DMS53 (cell line): Measurements from ENCODE around the gene UGDH.
"Not testable (repeated sequence)": the region's sequence is repeated elsewhere in the genome, so short reads cannot be mapped to it uniquely, and the experiment has no call there.

Experiments
- DNase-seq: peaks from one replicate; lab custom pipeline; 2025; lab: John Stamatoyannopoulos, UW

UGDH gene

DNA sequence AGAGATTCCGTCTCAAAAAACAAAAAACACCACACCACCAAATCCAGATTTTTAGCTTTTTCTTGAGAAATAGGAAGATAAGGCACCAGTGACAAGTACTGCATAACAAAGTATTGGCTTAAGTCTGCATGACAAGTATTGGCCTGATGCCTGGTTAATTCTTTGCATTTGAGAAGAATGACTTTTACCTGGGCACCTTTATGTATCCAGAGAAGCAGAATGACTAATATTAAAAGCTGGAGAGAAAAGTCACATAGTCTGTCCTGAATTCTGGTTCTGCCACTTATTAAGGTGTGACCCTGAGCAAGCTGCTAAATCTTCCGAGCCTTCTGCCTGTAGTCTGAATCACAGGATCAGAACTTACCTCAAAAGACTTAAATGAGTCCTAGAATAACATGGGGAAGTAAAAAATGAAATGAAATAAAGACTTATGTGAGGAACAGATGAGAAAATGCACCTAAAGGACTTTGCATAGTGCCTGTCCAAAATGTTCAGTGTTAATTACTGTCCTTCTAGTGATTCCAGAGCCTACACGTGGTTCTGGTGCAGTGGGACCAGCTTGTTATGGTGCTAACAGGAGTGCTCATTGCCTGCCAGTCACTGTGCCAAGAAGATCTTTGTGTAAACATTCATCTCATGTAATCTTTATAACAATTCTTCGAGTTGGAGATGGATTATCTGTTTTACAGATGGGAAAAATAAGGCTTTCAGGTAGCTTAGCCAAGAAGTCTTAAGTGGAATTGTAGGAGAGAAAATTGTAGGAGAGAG lies 31.6 kb downstream of the UGDH start:
- peak; percentile 41 for DNase-seq

- DNase-seq: no peak
Measured at GRCh38 chr4:39494354-39494753, 32.9 kb downstream of the UGDH start.

DNA sequence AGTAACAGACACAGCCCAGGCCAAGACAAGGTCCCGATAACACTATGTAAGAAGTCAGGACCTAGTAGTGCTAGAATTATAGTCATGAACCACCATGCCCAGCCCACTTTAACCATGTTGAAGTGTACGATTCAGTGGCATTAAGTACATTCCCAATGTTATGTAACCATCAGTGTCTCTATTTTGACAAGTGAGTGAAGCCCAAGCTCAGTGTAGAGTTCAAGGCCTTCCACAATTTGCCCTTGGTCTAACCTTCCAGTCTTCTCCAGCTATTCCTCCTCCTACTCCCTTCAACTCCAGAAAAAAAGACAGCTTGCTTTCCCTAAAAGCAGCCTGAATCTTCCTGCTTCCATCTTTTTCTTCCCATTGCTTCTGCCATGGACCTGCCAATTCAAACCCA lies 36.9 kb downstream of the UGDH start:
- no peak for DNase-seq

- DNase-seq: no peak
Measured at GRCh38 chr4:39486221-39486804, 40.9 kb downstream of the UGDH start.

- DNase-seq: no peak
Measured at GRCh38 chr4:39484582-39485272, 42.5 kb downstream of the UGDH start.

DNA sequence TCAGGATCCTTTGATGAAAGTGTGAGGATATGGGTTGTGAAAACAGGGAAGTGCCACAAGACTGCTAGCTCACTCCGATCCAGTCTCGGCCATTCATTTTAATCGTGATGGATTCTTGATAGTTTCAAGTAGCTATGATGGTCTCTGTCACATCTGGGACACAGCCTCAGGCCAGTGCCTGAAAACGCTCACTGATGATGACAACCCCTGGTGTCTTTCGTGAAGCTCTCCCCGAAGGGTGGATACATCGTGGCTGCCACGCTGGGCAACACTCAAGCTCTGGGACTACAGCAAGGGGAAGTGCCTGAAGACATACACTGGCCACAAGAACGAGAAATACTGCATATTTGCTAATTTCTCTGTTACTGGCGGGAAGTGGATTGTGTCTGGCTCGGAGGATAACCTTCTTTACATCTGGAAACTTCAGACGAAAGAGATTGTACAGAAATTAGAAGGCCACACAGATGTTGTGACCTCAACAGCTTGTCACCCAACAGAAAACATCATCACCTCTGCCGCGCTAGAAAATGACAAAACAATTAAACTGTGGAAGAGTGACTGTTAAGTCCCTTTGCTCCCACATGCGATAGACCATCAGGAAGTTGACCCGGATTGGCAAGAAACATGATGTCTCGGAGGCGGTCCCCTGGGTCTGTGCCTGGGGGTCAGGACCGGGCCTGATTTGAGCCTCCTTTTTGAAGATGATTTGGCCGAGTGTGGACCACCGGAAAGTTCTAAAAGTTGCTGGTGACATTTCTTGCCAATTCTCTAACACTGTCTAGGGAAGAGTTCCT lies 46.1 kb downstream of the UGDH start:
- DNase-seq: no peak

GRCh38 chr4:39480251-39480650 lies 47.0 kb downstream of the UGDH start:
- no peak for DNase-seq

- no peak for DNase-seq
Measured at GRCh38 chr4:39476187-39476895, 50.9 kb downstream of the UGDH start.

- DNase-seq: no peak
Measured at GRCh38 chr4:39472396-39472795, 54.8 kb downstream of the UGDH start.

DNA sequence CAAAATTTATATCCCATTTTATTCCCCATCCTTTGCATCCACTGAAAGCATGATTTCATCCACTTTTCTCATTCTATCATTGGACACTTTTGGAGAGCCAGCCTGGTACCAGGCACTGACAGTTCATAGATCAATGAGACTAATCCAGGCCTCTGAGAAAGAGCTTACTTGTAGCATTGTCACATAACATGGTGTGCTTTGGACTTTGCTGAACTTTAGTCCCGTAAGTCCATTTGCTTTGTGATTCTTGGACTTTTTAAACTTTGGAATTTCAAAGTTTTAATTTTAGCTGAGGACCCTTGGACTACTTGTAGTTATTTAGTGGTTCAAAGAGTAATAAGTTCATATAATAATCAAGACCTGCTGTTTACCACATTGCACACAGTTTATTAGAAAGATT lies 56.8 kb downstream of the UGDH start:
- DNase-seq: no peak

- peak; percentile 96 for DNase-seq
Measured at GRCh38 chr4:39469429-39470077, 57.7 kb downstream of the UGDH start.

DNA sequence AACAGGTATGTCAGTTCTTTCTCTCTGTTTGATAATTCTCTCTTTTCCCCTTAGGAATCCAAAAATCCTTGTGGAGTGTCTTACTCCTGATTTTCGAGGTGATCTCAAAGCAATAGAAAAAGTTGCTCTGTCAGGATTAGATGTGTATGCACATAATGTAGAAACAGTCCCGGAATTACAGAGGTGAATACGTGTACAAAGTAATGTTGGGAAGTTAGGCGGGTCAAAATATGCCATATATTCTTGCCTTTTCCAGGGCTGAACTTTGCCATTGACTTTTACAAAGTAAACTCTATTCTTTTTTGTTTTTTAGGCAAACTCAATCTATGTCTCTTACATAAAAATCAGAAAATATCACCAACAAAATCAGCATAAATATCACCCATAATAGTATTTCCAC lies 59.8 kb downstream of the UGDH start:
- DNase-seq: no peak

DNA sequence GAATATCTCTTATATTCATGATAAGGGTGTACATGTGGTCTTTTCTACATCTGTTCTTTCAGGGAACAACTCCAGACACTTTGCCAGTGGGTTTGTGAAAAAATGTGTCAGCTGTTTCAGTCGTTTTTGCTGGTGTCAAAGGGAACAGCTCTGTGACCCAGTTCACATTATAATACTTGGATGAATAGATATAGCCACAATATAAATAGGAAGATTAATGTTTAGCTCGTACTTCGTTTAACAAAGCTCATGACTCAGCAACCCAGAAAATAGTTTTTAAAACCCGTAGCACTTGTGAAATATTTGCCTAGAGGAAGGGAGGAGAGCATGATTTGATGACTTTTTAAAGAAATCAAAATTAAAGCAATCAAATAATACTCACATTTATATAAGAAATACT lies 60.5 kb downstream of the UGDH start:
- DNase-seq: peak; percentile 51

GRCh38 chr4:39464886-39465501 lies 62.2 kb downstream of the UGDH start:
- peak; percentile 85 for DNase-seq

DNA sequence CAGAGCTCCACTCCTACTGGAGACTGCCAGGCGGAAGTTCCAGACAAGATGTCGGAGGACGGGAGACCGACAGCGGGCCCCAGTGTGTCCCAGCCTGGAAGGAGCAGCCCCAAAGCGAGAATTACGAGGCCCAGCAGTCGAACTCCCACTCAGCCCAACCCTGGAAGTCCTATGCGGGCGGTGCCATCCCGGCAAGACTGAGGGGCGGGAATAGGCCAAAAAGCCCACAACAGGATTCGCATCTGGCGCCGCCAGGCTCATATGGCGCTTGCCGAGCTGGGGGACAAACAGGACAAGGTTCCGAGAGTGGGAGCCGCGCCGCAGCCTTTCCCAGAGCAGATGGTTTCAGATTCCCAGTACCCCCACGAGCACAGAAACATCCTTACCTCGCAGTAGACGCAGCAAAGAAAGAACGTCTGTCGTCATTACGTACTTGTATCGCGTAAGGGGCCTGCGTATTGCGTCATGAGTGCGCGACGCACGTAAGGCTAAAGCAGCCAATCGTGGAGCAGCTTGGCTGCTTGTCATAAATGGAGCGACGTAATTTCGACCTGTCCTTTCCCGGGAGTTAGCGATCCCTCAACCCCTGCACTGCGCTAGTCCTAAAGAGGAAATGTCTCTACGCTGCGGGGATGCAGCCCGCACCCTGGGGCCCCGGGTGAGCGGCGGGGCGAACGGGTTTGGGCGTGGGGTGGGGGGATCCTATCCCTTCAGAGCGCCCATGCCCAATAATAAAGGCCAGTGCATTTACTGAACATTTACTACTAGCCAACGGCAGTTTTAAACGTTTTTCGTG lies 68.5 kb downstream of the UGDH start, which contains the start of the genes LIAS and RPL9:
Gene LIAS (plus strand): TSS at position 552 of the 796 bp plus-strand sequence. CDS start 62 bp downstream, at position 614.
Gene RPL9 (minus strand): TSS at position 418 of the 796 bp plus-strand sequence. CDS start 483 bp downstream, outside the sequence.
- DNase-seq: peak; percentile 100

DNA sequence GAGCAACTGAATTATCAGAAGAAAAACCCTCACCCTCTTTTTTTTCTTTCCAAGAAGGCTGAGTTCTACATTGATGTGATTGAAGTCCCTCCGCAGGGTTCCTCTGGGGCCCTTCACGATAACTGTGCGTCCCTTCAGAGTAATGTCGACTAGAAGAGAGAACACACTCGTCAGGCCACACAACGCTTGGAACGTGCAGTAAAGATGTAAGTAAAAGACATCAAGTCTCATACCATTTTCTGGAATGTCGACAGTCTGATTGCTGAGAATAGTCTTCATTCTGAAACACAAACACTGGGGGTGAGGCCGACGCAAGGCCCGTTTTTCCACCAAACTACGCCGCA lies 69.1 kb downstream of the UGDH start:
- not testable (repeated sequence) for DNase-seq

- DNase-seq: no peak
Measured at GRCh38 chr4:39456946-39457763, 70.1 kb downstream of the UGDH start.

- no peak for DNase-seq
Measured at GRCh38 chr4:39455486-39455885, 71.8 kb downstream of the UGDH start.

GRCh38 chr4:39453738-39454137 lies 73.5 kb downstream of the UGDH start:
- DNase-seq: no peak
